Fibroblast of lung (primary cell): ENCODE data around the gene MYEOV. TPM values are rescaled to one million over a fixed set of nuclear protein-coding genes. Genes with fewer than 3 reads are reported as not detected.

Source experiments
- DNase-seq, 2 donors: peaks; one replicate each; pipeline versions ENCODE4 v3.0.0 to v3.0.0-alpha.2; 2010; ENCODE audit warnings: low read depth in 2 of 2
- H2AFZ ChIP-seq: 2 replicates; pipeline ENCODE4 v1.5.1; 2012; ENCODE audit warnings: low read length, control low read depth, inconsistent platforms
- H3K27ac ChIP-seq: 2 replicates; pipeline ENCODE4 v1.5.1; 2011; ENCODE audit warnings: low read length, control low read depth; ENCODE audit not compliant: insufficient read depth
- H3K27me3 ChIP-seq: 2 replicates; pipeline ENCODE4 v1.5.1; 2011; ENCODE audit warnings: mild to moderate bottlenecking, low read length; ENCODE audit not compliant: control insufficient read depth, insufficient read depth
- H3K36me3 ChIP-seq: 2 replicates; pipeline ENCODE4 v1.5.1; 2011; ENCODE audit warnings: low read length; ENCODE audit not compliant: control insufficient read depth, insufficient read depth
- H3K4me1 ChIP-seq: 2 replicates; pipeline ENCODE4 v1.5.1; 2011; ENCODE audit warnings: low read length; ENCODE audit not compliant: control insufficient read depth, insufficient read depth; ENCODE audit errors: extremely low read depth
- H3K4me2 ChIP-seq: 2 replicates; pipeline ENCODE4 v1.5.1; 2011; ENCODE audit warnings: low read length, control low read depth; ENCODE audit not compliant: insufficient read depth; ENCODE audit errors: extremely low read depth
- H3K4me3 ChIP-seq, 4 experiments: fragments of 200-600 bp in 1 of 4; sonication (generic) in 1 of 4; replicated peaks in 1 of 4; 2 replicates each; pipeline ENCODE4 v1.5.1; 2011 to 2016; ENCODE audit warnings: low read length in 4 of 4, low read depth in 3 of 4, mild to moderate bottlenecking in 3 of 4, control low read depth in 2 of 4, inconsistent platforms in 1 of 4, mixed read lengths in 1 of 4; ENCODE audit not compliant: insufficient read depth in 1 of 4; ENCODE audit errors: control extremely low read depth in 1 of 4
- H3K79me2 ChIP-seq: 2 replicates; pipeline ENCODE4 v1.5.1; 2012; ENCODE audit warnings: mild to moderate bottlenecking, low read length, inconsistent platforms; ENCODE audit not compliant: control insufficient read depth, insufficient read depth
- H3K9ac ChIP-seq: 2 replicates; pipeline ENCODE4 v1.5.1; 2011; ENCODE audit warnings: mild to moderate bottlenecking, low read length, control low read depth; ENCODE audit not compliant: insufficient read depth
- H3K9me3 ChIP-seq: 2 replicates; pipeline ENCODE4 v1.5.1; 2012; ENCODE audit warnings: low read depth, low read length; ENCODE audit not compliant: control insufficient read depth, insufficient read depth
- H4K20me1 ChIP-seq: 2 replicates; pipeline ENCODE4 v1.5.1; 2011; ENCODE audit warnings: low read length; ENCODE audit not compliant: control insufficient read depth, insufficient read depth; ENCODE audit errors: extremely low read depth
- CTCF ChIP-seq, 2 donors: IDR thresholded peaks in 1 of 2; conservative IDR thresholded peaks in 1 of 2; 1 replicate in 1 of 2; 2 replicates in 1 of 2; pipeline ENCODE4 v1.5.1; 2011 to 2012; ENCODE audit warnings: low read length in 2 of 2, control low read depth in 1 of 2, inconsistent platforms in 1 of 2, low read depth in 1 of 2, mild to moderate bottlenecking in 1 of 2
- EZH2 ChIP-seq: IDR thresholded peaks from 2 replicates; pipeline ENCODE4 v1.5.1; 2012; ENCODE audit warnings: low read length, control low read depth, mild to moderate bottlenecking; ENCODE audit errors: missing control alignments
- polyA plus RNA-seq, 2 donors: library from polyadenylated mRNA; depleted of rRNA in 1 of 2; stranded (reverse) in 1 of 2; unstranded in 1 of 2; fragments of >200 nt; gene quantifications; 2 replicates each; pipeline ENCODE4 v1.2.1, GENCODE V29; 2011 to 2012; ENCODE audit warnings: missing spikeins in 1 of 2
- total RNA-seq: library from RNA; depleted of rRNA; stranded (reverse); fragments of >200 nt; gene quantifications from 2 replicates; pipeline ENCODE4 v1.2.1, GENCODE V29; 2014

Gene MYEOV
- total and polyA plus RNA-seq, 2 donors (not counting 1 experiment from before 2014, with no cell fraction given) = 1.2 to 7.3 TPM

- Histone ChIP-seq H3K36me3 (peaks cover 1% of the 10 kb centered on the region), H3K9ac (no peak overlapping the region), H3K27me3 (no peaks in the 10 kb centered on the region), H3K79me2 (peaks cover 24% of the 10 kb centered on the region), H2AFZ (no peak overlapping the region), H3K27ac (no peak overlapping the region), H4K20me1 (no peaks in the 10 kb centered on the region), H3K9me3 (no peaks in the 10 kb centered on the region), H3K4me1 (peaks cover 37% of the 10 kb centered on the region), H3K4me2 (no peak overlapping the region), H3K4me3 (no peak overlapping the region)
- TF ChIP-seq EZH2 (no peak), CTCF (conservative IDR thresholded peaks at IDR 0.05 in 1 of 2, IDR thresholded peaks at IDR 0.05 in 1 of 2; ENCODE audit: low read depth in 1 of 2, low read length in 2 of 2) (no peak)
- no peak for DNase-seq
Measured at GRCh38 chr11:69303427-69303826, 9.5 kb downstream of the MYEOV start.

- Histone ChIP-seq H2AFZ (no peak overlapping the region), H4K20me1 (no peaks in the 10 kb centered on the region), H3K9ac (no peak overlapping the region), H3K27ac (no peak overlapping the region), H3K9me3 (no peaks in the 10 kb centered on the region), H3K4me1 (peaks cover 30% of the 10 kb centered on the region), H3K79me2 (peaks cover 24% of the 10 kb centered on the region), H3K27me3 (no peaks in the 10 kb centered on the region), H3K4me2 (no peak overlapping the region), H3K4me3 (no peak overlapping the region), H3K36me3 (peaks cover 1% of the 10 kb centered on the region)
- DNase-seq = no peak
- TF ChIP-seq CTCF (conservative IDR thresholded peaks at IDR 0.05 in 1 of 2, IDR thresholded peaks at IDR 0.05 in 1 of 2; ENCODE audit: low read depth in 1 of 2, low read length in 2 of 2) (no peak), EZH2 (no peak)
Measured at GRCh38 chr11:69304258-69304657, 10.3 kb downstream of the MYEOV start.

- Histone ChIP-seq H2AFZ (no peak overlapping the region), H3K27me3 (no peaks in the 10 kb centered on the region), H3K4me2 (no peak overlapping the region), H3K9ac (no peak overlapping the region), H3K79me2 (peaks cover 20% of the 10 kb centered on the region), H4K20me1 (no peaks in the 10 kb centered on the region), H3K4me1 (peaks cover 26% of the 10 kb centered on the region), H3K27ac (no peak overlapping the region), H3K9me3 (no peaks in the 10 kb centered on the region), H3K4me3 (no peak overlapping the region), H3K36me3 (peaks cover 1% of the 10 kb centered on the region)
- no peak for DNase-seq
- TF ChIP-seq EZH2 (no peak), CTCF (conservative IDR thresholded peaks at IDR 0.05 in 1 of 2, IDR thresholded peaks at IDR 0.05 in 1 of 2; ENCODE audit: low read depth in 1 of 2, low read length in 2 of 2) (no peak)
Measured at GRCh38 chr11:69304686-69305085, 10.7 kb downstream of the MYEOV start.
